Trophoblast cell (in vitro differentiated cells and primary cell): Measurements from ENCODE around the gene ADD2.

Experiments
- DNase-seq, 2 donors: peaks; one replicate each; pipeline ENCODE4 v3.0.0-alpha.2; 2016
- H2AFZ ChIP-seq: 2 replicates; pipeline ENCODE4 v1.6.1; 2013; ENCODE audit warnings: low read length, moderate library complexity, mild to moderate bottlenecking; ENCODE audit not compliant: insufficient read depth, poor library complexity
- H2AK5ac ChIP-seq: 2 replicates; pipeline ENCODE4 v1.6.1; 2013; ENCODE audit warnings: mild to moderate bottlenecking, low read length
- H2BK120ac ChIP-seq: 2 replicates; pipeline ENCODE4 v1.6.1; 2013; ENCODE audit warnings: low read length, mild to moderate bottlenecking, moderate library complexity; ENCODE audit not compliant: insufficient read depth, poor library complexity
- H2BK12ac ChIP-seq: 2 replicates; pipeline ENCODE4 v1.6.1; 2013; ENCODE audit warnings: mild to moderate bottlenecking, low read length, moderate library complexity
- H2BK5ac ChIP-seq: 2 replicates; pipeline ENCODE4 v1.6.1; 2013; ENCODE audit warnings: low read length, low read depth, moderate library complexity, mild to moderate bottlenecking; ENCODE audit not compliant: poor library complexity
- H3K14ac ChIP-seq: 2 replicates; pipeline ENCODE4 v1.6.1; 2013; ENCODE audit warnings: mild to moderate bottlenecking, low read length
- H3K18ac ChIP-seq: 2 replicates; pipeline ENCODE4 v1.6.1; 2013; ENCODE audit warnings: mild to moderate bottlenecking, low read length
- H3K23ac ChIP-seq: 2 replicates; pipeline ENCODE4 v1.6.1; 2013; ENCODE audit warnings: low read length
- H3K27ac ChIP-seq: 2 replicates; pipeline ENCODE4 v1.5.1; 2013; ENCODE audit warnings: low read depth, mild to moderate bottlenecking, inconsistent platforms, low read length, moderate library complexity
- H3K27me3 ChIP-seq: 2 replicates; pipeline ENCODE4 v1.6.1; 2013; ENCODE audit warnings: inconsistent platforms, mild to moderate bottlenecking, low read length, moderate library complexity; ENCODE audit not compliant: insufficient read depth
- H3K36me3 ChIP-seq, 2 experiments: 1 replicate in 1 of 2; 2 replicates in 1 of 2; pipeline ENCODE4 v1.6.1; 2013; ENCODE audit warnings: low read length in 2 of 2, mild to moderate bottlenecking in 2 of 2, moderate library complexity in 1 of 2; ENCODE audit not compliant: insufficient read depth in 2 of 2, control insufficient read depth in 1 of 2
- H3K4ac ChIP-seq: 2 replicates; pipeline ENCODE4 v1.6.1; 2013; ENCODE audit warnings: low read depth, mild to moderate bottlenecking, low read length, moderate library complexity
- H3K4me1 ChIP-seq, 2 experiments: 1 replicate in 1 of 2; 2 replicates in 1 of 2; pipeline ENCODE4 v1.6.1; 2013; ENCODE audit warnings: low read length in 2 of 2, mild to moderate bottlenecking in 2 of 2, moderate library complexity in 1 of 2; ENCODE audit not compliant: insufficient read depth in 2 of 2, control insufficient read depth in 1 of 2
- H3K4me2 ChIP-seq: 2 replicates; pipeline ENCODE4 v1.6.1; 2013; ENCODE audit warnings: inconsistent platforms, mild to moderate bottlenecking, low read length, moderate library complexity
- H3K4me3 ChIP-seq: 2 replicates; pipeline ENCODE4 v1.5.1; 2013; ENCODE audit warnings: mild to moderate bottlenecking, low read depth, low read length, inconsistent platforms
- H3K79me1 ChIP-seq: one replicate; pipeline ENCODE4 v1.6.1; 2013; ENCODE audit warnings: low read length
- H3K79me2 ChIP-seq: 2 replicates; pipeline ENCODE4 v1.6.1; 2013; ENCODE audit warnings: low read length, mild to moderate bottlenecking; ENCODE audit not compliant: control insufficient read depth, insufficient read depth, poor library complexity
- H3K9ac ChIP-seq: 2 replicates; pipeline ENCODE4 v1.6.1; 2013; ENCODE audit warnings: mild to moderate bottlenecking, low read length
- H3K9me3 ChIP-seq: 2 replicates; pipeline ENCODE4 v1.6.1; 2013; ENCODE audit warnings: low read depth, mild to moderate bottlenecking, control low read depth, inconsistent platforms, low read length; ENCODE audit not compliant: insufficient read depth
- H4K12ac ChIP-seq: 2 replicates; pipeline ENCODE4 v1.6.1; 2013; ENCODE audit warnings: low read depth, mild to moderate bottlenecking, low read length, moderate library complexity
- H4K8ac ChIP-seq: 2 replicates; pipeline ENCODE4 v1.6.1; 2013; ENCODE audit warnings: low read depth, mild to moderate bottlenecking, low read length, moderate library complexity
- H4K91ac ChIP-seq: one replicate; pipeline ENCODE4 v1.6.1; 2013; ENCODE audit warnings: low read depth, mild to moderate bottlenecking, low read length, moderate library complexity
- WGBS: extraction: QIAGEN DNeasy Blood & Tissue Kit; methylation state at CpG from one replicate; pipeline ENCODE4 v1.1.7; 2013; ENCODE audit warnings: missing lambda C conversion rate; ENCODE audit not compliant: insufficient read length, insufficient coverage; ENCODE audit errors: extremely low coverage; 5-methylcytosine and 5-hydroxymethylcytosine counted together

Gene ADD2

GRCh38 chr2:70746094-70746974 lies 21.7 kb downstream of the ADD2 start:
- Histone ChIP-seq H2BK120ac (no peak overlapping the region), H3K4me2 (no peak overlapping the region), H3K4me3 (no peak overlapping the region), H3K27ac (no peak overlapping the region), H3K14ac (no peak overlapping the region), H2AK5ac (no peak overlapping the region), H4K91ac (no peak overlapping the region), H3K79me2 (no peaks in the 10 kb centered on the region), H3K36me3 (no peaks in the 10 kb centered on the region), H3K27me3 (no peaks in the 10 kb centered on the region), H3K79me1 (no peaks in the 10 kb centered on the region), H3K18ac (no peak overlapping the region), H2BK5ac (no peak overlapping the region), H3K9me3 (peaks cover 2% of the 10 kb centered on the region), H4K8ac (no peak overlapping the region), H3K4ac (no peak overlapping the region), H4K12ac (no peak overlapping the region), H3K23ac (no peak overlapping the region), H3K9ac (no peak overlapping the region), H2AFZ (no peak overlapping the region), H2BK12ac (no peak overlapping the region), H3K4me1 (no peaks in the 10 kb centered on the region)
- no CpG with 5 or more reads among the region's 5 CpGs for WGBS
- DNase-seq, result no peak

GRCh38 chr2:70745276-70745825 lies 22.6 kb downstream of the ADD2 start:
- Histone ChIP-seq H2BK5ac (no peak overlapping the region), H2AFZ (no peak overlapping the region), H3K4me3 (no peak overlapping the region), H3K79me2 (no peaks in the 10 kb centered on the region), H3K4me2 (no peak overlapping the region), H3K18ac (no peak overlapping the region), H2BK120ac (no peak overlapping the region), H2AK5ac (no peak overlapping the region), H4K12ac (no peak overlapping the region), H3K36me3 (no peaks in the 10 kb centered on the region), H3K14ac (no peak overlapping the region), H3K4me1 (no peaks in the 10 kb centered on the region), H2BK12ac (no peak overlapping the region), H3K4ac (no peak overlapping the region), H3K9me3 (peaks cover 2% of the 10 kb centered on the region), H3K79me1 (no peaks in the 10 kb centered on the region), H3K23ac (no peak overlapping the region), H3K9ac (peak overlapping the region; percentile 46), H4K91ac (no peak overlapping the region), H4K8ac (no peak overlapping the region), H3K27me3 (no peaks in the 10 kb centered on the region), H3K27ac (no peak overlapping the region)
- no CpG with 5 or more reads among the region's 3 CpGs for WGBS
- no peak for DNase-seq

GRCh38 chr2:70744397-70744796 lies 23.6 kb downstream of the ADD2 start:
- H3K4me2 ChIP-seq, result no peak overlapping the region

GRCh38 chr2:70743677-70744076 lies 24.3 kb downstream of the ADD2 start:
- Histone ChIP-seq H3K27ac (no peak overlapping the region), H3K4me3 (no peak overlapping the region), H3K4me2 (no peak overlapping the region), H3K4ac (no peak overlapping the region), H3K9me3 (peaks cover 2% of the 10 kb centered on the region), H3K4me1 (no peaks in the 10 kb centered on the region), H2BK120ac (no peak overlapping the region), H3K79me1 (no peaks in the 10 kb centered on the region), H2BK5ac (no peak overlapping the region), H2BK12ac (no peak overlapping the region), H2AK5ac (no peak overlapping the region), H3K36me3 (no peaks in the 10 kb centered on the region), H4K91ac (no peak overlapping the region), H4K8ac (no peak overlapping the region), H3K27me3 (no peaks in the 10 kb centered on the region), H4K12ac (no peak overlapping the region), H3K18ac (no peak overlapping the region), H3K14ac (no peak overlapping the region), H3K79me2 (no peaks in the 10 kb centered on the region), H3K23ac (no peak overlapping the region), H3K9ac (no peak overlapping the region), H2AFZ (no peak overlapping the region)
- no peak for DNase-seq

More at GRCh38 chr2:70744397-70744796, 23.6 kb downstream of the ADD2 start:
- no peak for DNase-seq
- Histone ChIP-seq H2AFZ (no peak overlapping the region), H3K14ac (no peak overlapping the region), H4K91ac (no peak overlapping the region), H3K18ac (no peak overlapping the region), H3K79me1 (no peaks in the 10 kb centered on the region), H2BK120ac (no peak overlapping the region), H3K27ac (no peak overlapping the region), H3K27me3 (no peaks in the 10 kb centered on the region), H3K36me3 (no peaks in the 10 kb centered on the region), H3K79me2 (no peaks in the 10 kb centered on the region), H3K4ac (no peak overlapping the region), H4K8ac (no peak overlapping the region), H3K9ac (no peak overlapping the region), H3K23ac (no peak overlapping the region), H3K4me1 (no peaks in the 10 kb centered on the region), H3K9me3 (peaks cover 2% of the 10 kb centered on the region), H4K12ac (no peak overlapping the region), H2BK5ac (no peak overlapping the region), H3K4me3 (no peak overlapping the region), H2AK5ac (no peak overlapping the region), H2BK12ac (no peak overlapping the region)
- WGBS, result no CpG with 5 or more reads among the region's 3 CpGs
